NCI-H82 treated with DMSO at 0.1 percent for 48 hours (cell line): ENCODE data around the gene RBP5.

Source experiments
- DNase-seq: peaks from one replicate; lab custom pipeline; 2025; ENCODE audit not compliant: unreplicated experiment; lab: John Stamatoyannopoulos, UW

The RBP5 gene

GRCh38 chr12:7102582-7102981 is 26.1 kb downstream of the RBP5 start:
- DNase-seq, result no peak

GRCh38 chr12:7101694-7102131 is 27.0 kb downstream of the RBP5 start:
- DNase-seq, result no peak

- no peak for DNase-seq
These were observed 27.5 kb downstream of the RBP5 start for GRCh38 chr12:7101047-7101693.

- no peak for DNase-seq
These were observed 28.4 kb downstream of the RBP5 start for GRCh38 chr12:7100239-7100638.

GRCh38 chr12:7099290-7099996 is 29.2 kb downstream of the RBP5 start:
- no peak for DNase-seq

GRCh38 chr12:7096979-7097378 is 31.7 kb downstream of the RBP5 start:
- DNase-seq, result no peak

GRCh38 chr12:7096006-7096932 is 32.4 kb downstream of the RBP5 start:
- no peak for DNase-seq

- DNase-seq, result no peak
These were observed 34.8 kb downstream of the RBP5 start for GRCh38 chr12:7093892-7094291.

- DNase-seq, result no peak
These were observed 35.2 kb downstream of the RBP5 start for GRCh38 chr12:7093486-7093885.

- DNase-seq, result no peak
These were observed 35.7 kb downstream of the RBP5 start for GRCh38 chr12:7092986-7093460.

GRCh38 chr12:7092229-7092985 is 36.3 kb downstream of the RBP5 start, which contains the start of gene C1R:
TSS of gene C1R (minus strand) at chr12:7092445. CDS start at chr12:7092388, 57 bp downstream.
- DNase-seq, result peak; percentile 49

- DNase-seq, result no peak
These were observed 36.9 kb downstream of the RBP5 start for GRCh38 chr12:7091660-7092228.

- no peak for DNase-seq
These were observed 37.5 kb downstream of the RBP5 start for GRCh38 chr12:7091171-7091570.

GRCh38 chr12:7090222-7090998 is 38.3 kb downstream of the RBP5 start:
- peak; percentile 42 for DNase-seq

- DNase-seq, result no peak
These were observed 39.4 kb downstream of the RBP5 start for GRCh38 chr12:7089196-7089871.

- DNase-seq, result no peak
These were observed 45.6 kb downstream of the RBP5 start for GRCh38 chr12:7083125-7083524.

GRCh38 chr12:7081037-7081436 is 47.7 kb downstream of the RBP5 start:
- no peak for DNase-seq

- no peak for DNase-seq
These were observed 48.9 kb downstream of the RBP5 start for GRCh38 chr12:7079826-7080125.

GRCh38 chr12:7078163-7078562 is 50.5 kb downstream of the RBP5 start:
- DNase-seq, result no peak
